Stimulated activated naive B cell treated with anti-CD40 and anti-IgM and Interleukin-4, amounts not matched to agents 10 μg/mL and 1 μg/mL and 100 μg/mL, for 72 hours (primary cell): Measurements from ENCODE around the gene KIFC3.

Experiments used
- ATAC-seq, 2 donors: fragments of 150-1000 bp; cut with Tn5 transposase; replicated peaks; 2 replicates each; pipeline ENCODE4 v1.10.0; 2021; ENCODE audit warnings: moderate library complexity in 1 of 2
- DNase-seq: peaks from one replicate; pipeline ENCODE4 v3.0.0; 2021
- H3K27ac Mint-ChIP-seq: one replicate; pipeline ENCODE4 v1.8.0; 2022; ENCODE audit warnings: mild to moderate bottlenecking, mixed read lengths
- H3K27me3 Mint-ChIP-seq, 2 donors: one replicate each; pipeline ENCODE4 v1.8.0; 2022; ENCODE audit warnings: mixed read lengths in 2 of 2
- H3K36me3 Mint-ChIP-seq, 2 donors: one replicate each; pipeline ENCODE4 v1.8.0; 2022; ENCODE audit warnings: mixed read lengths in 2 of 2, mild to moderate bottlenecking in 1 of 2
- H3K4me1 Mint-ChIP-seq, 2 donors: one replicate each; pipeline ENCODE4 v1.8.0; 2022; ENCODE audit warnings: mixed read lengths in 2 of 2, mild to moderate bottlenecking in 1 of 2
- H3K4me3 Mint-ChIP-seq, 2 donors: one replicate each; pipeline ENCODE4 v1.8.0; 2022; ENCODE audit warnings: mild to moderate bottlenecking in 2 of 2, mixed read lengths in 2 of 2, moderate library complexity in 1 of 2
- H3K9me3 Mint-ChIP-seq, 2 donors: one replicate each; pipeline ENCODE4 v1.8.0; 2022; ENCODE audit warnings: mixed read lengths in 2 of 2, mild to moderate bottlenecking in 1 of 2

The KIFC3 gene

GRCh38 chr16:57830890-57831484, 28.7 kb upstream of the KIFC3 start:
- ATAC-seq (no peak), DNase-seq (no peak)
- Mint-ChIP-seq H3K36me3 (no peaks in the 10 kb centered on the region), H3K4me1 (no peaks in the 10 kb centered on the region), H3K4me3 (no peak overlapping the region), H3K27me3 (peaks cover 5 to 20% of the 10 kb centered on the region in 2 donors), H3K9me3 (no peaks in the 10 kb centered on the region), H3K27ac (no peak overlapping the region)

GRCh38 chr16:57829969-57830360, 27.7 kb upstream of the KIFC3 start:
- Mint-ChIP-seq H3K4me3 (no peak overlapping the region), H3K36me3 (no peaks in the 10 kb centered on the region), H3K9me3 (no peaks in the 10 kb centered on the region), H3K4me1 (no peaks in the 10 kb centered on the region), H3K27me3 (peaks cover 13 to 25% of the 10 kb centered on the region in 2 donors), H3K27ac (no peak overlapping the region)
- no peak for ATAC-seq
- no peak for DNase-seq

- Mint-ChIP-seq H3K9me3 (no peaks in the 10 kb centered on the region), H3K4me3 (no peak overlapping the region), H3K36me3 (no peaks in the 10 kb centered on the region), H3K27me3 (peaks cover 14 to 31% of the 10 kb centered on the region in 2 donors), H3K27ac (no peak overlapping the region), H3K4me1 (no peaks in the 10 kb centered on the region)
- ATAC-seq: peak in 1 of 2 donors; percentile 20
- no peak for DNase-seq
Observed at GRCh38 chr16:57828272-57829161, 26.2 kb upstream of the KIFC3 start.

GRCh38 chr16:57826706-57827625, 24.7 kb upstream of the KIFC3 start:
- Mint-ChIP-seq H3K27me3 (peaks cover 15 to 29% of the 10 kb centered on the region in 2 donors), H3K4me3 (no peak overlapping the region), H3K36me3 (no peaks in the 10 kb centered on the region), H3K4me1 (no peaks in the 10 kb centered on the region), H3K27ac (no peak overlapping the region), H3K9me3 (no peaks in the 10 kb centered on the region)
- DNase-seq: no peak
- no peak for ATAC-seq

- no peak overlapping the region for H3K4me3 Mint-ChIP-seq
- no peak for ATAC-seq
Observed at GRCh38 chr16:57826052-57826451, 23.8 kb upstream of the KIFC3 start.

GRCh38 chr16:57825298-57826044, 23.2 kb upstream of the KIFC3 start:
- no peak for DNase-seq
- H3K4me1 Mint-ChIP-seq: no peaks in the 10 kb centered on the region
- H3K36me3 Mint-ChIP-seq: no peaks in the 10 kb centered on the region
- H3K9me3 Mint-ChIP-seq: no peaks in the 10 kb centered on the region
- H3K27me3 Mint-ChIP-seq: peaks cover 29 to 35% of the 10 kb centered on the region in 2 donors
- no peak for ATAC-seq
- H3K4me3 Mint-ChIP-seq: no peak overlapping the region
- no peak overlapping the region for H3K27ac Mint-ChIP-seq

More at GRCh38 chr16:57826052-57826451, 23.8 kb upstream of the KIFC3 start:
- no peaks in the 10 kb centered on the region for H3K36me3 Mint-ChIP-seq
- no peaks in the 10 kb centered on the region for H3K4me1 Mint-ChIP-seq
- no peak overlapping the region for H3K27ac Mint-ChIP-seq
- H3K9me3 Mint-ChIP-seq: no peaks in the 10 kb centered on the region
- peaks cover 23 to 34% of the 10 kb centered on the region in 2 donors for H3K27me3 Mint-ChIP-seq
- no peak for DNase-seq

GRCh38 chr16:57824888-57825287, 22.6 kb upstream of the KIFC3 start:
- ATAC-seq: no peak
- H3K27me3 Mint-ChIP-seq: peaks cover 30 to 39% of the 10 kb centered on the region in 2 donors
- no peaks in the 10 kb centered on the region for H3K4me1 Mint-ChIP-seq
- no peak for DNase-seq
- no peak overlapping the region for H3K4me3 Mint-ChIP-seq
- no peak overlapping the region for H3K27ac Mint-ChIP-seq
- H3K9me3 Mint-ChIP-seq: no peaks in the 10 kb centered on the region
- no peaks in the 10 kb centered on the region for H3K36me3 Mint-ChIP-seq

- no peaks in the 10 kb centered on the region for H3K4me1 Mint-ChIP-seq
- ATAC-seq (no peak), DNase-seq (no peak)
- H3K36me3 Mint-ChIP-seq: no peaks in the 10 kb centered on the region
- H3K27ac Mint-ChIP-seq: no peak overlapping the region
- H3K27me3 Mint-ChIP-seq: peaks cover 30 to 34% of the 10 kb centered on the region in 2 donors
- no peak overlapping the region for H3K4me3 Mint-ChIP-seq
- no peaks in the 10 kb centered on the region for H3K9me3 Mint-ChIP-seq
Observed at GRCh38 chr16:57823836-57824235, 21.5 kb upstream of the KIFC3 start.

GRCh38 chr16:57822856-57823255, 20.6 kb upstream of the KIFC3 start:
- Mint-ChIP-seq H3K36me3 (no peaks in the 10 kb centered on the region), H3K4me3 (no peak overlapping the region)
- no peak for DNase-seq

GRCh38 chr16:57822018-57822553, 19.8 kb upstream of the KIFC3 start:
- no peak for DNase-seq
- no peak for ATAC-seq
- Mint-ChIP-seq H3K4me3 (no peak overlapping the region), H3K9me3 (no peaks in the 10 kb centered on the region), H3K4me1 (no peaks in the 10 kb centered on the region), H3K27me3 (peaks cover 28 to 30% of the 10 kb centered on the region in 2 donors), H3K27ac (no peak overlapping the region), H3K36me3 (no peaks in the 10 kb centered on the region)

More at GRCh38 chr16:57822856-57823255, 20.6 kb upstream of the KIFC3 start:
- ATAC-seq: no peak
- no peaks in the 10 kb centered on the region for H3K9me3 Mint-ChIP-seq
- H3K27ac Mint-ChIP-seq: no peak overlapping the region
- H3K27me3 Mint-ChIP-seq: peaks cover 30 to 34% of the 10 kb centered on the region in 2 donors
- no peaks in the 10 kb centered on the region for H3K4me1 Mint-ChIP-seq

GRCh38 chr16:57821149-57821971, 19.1 kb upstream of the KIFC3 start:
- Mint-ChIP-seq H3K4me3 (no peak overlapping the region), H3K36me3 (no peaks in the 10 kb centered on the region)

GRCh38 chr16:57818377-57819064, 16.2 kb upstream of the KIFC3 start:
- H3K27ac Mint-ChIP-seq: no peak overlapping the region
- no peak for ATAC-seq
- no peaks in the 10 kb centered on the region for H3K36me3 Mint-ChIP-seq
- peaks cover 19 to 32% of the 10 kb centered on the region in 2 donors for H3K27me3 Mint-ChIP-seq
- no peak for DNase-seq
- no peaks in the 10 kb centered on the region for H3K9me3 Mint-ChIP-seq
- H3K4me3 Mint-ChIP-seq: no peak overlapping the region
- H3K4me1 Mint-ChIP-seq: no peaks in the 10 kb centered on the region

More at GRCh38 chr16:57821149-57821971, 19.1 kb upstream of the KIFC3 start:
- ATAC-seq (no peak), DNase-seq (no peak)
- Mint-ChIP-seq H3K27me3 (peaks cover 28 to 30% of the 10 kb centered on the region in 2 donors), H3K27ac (no peak overlapping the region), H3K4me1 (no peaks in the 10 kb centered on the region), H3K9me3 (no peaks in the 10 kb centered on the region)
